GM12878 (cell line): Measurements from ENCODE around the gene HS3ST5.

Experiments
- BMI1 ChIP-seq: fragments of 450-650 bp; IDR thresholded peaks from 2 replicates; pipeline ENCODE4 v1.6.1; 2016; ENCODE audit warnings: mild to moderate bottlenecking, moderate library complexity, borderline replicate concordance
- CBX5 ChIP-seq: sonication (generic); IDR thresholded peaks from 2 replicates; pipeline ENCODE4 v1.6.1; 2016; ENCODE audit warnings: low read depth, moderate library complexity, mild to moderate bottlenecking, inconsistent platforms
- CREM ChIP-seq: IDR thresholded peaks from 2 replicates; pipeline ENCODE4 v1.6.1; 2014; ENCODE audit warnings: antibody characterized with exemption, low read depth
- CTCF ChIP-seq, 3 experiments: IDR thresholded peaks in 2 of 3; conservative IDR thresholded peaks in 1 of 3; 2 replicates each; pipeline ENCODE4 v1.5.1; 2011; ENCODE audit warnings: low read depth in 3 of 3, low read length in 3 of 3, mild to moderate bottlenecking in 3 of 3, control low read depth in 2 of 3, moderate library complexity in 2 of 3, inconsistent platforms in 1 of 3, mixed read lengths in 1 of 3; ENCODE audit not compliant: control insufficient read depth in 2 of 3, insufficient read depth in 1 of 3; ENCODE audit errors: extremely low read depth in 1 of 3
- EED ChIP-seq: sonication (generic); IDR thresholded peaks from 2 replicates; pipeline ENCODE4 v1.6.1; 2016; ENCODE audit warnings: antibody characterized with exemption, low read depth
- IRF3 ChIP-seq: fragments of 450-650 bp; IDR thresholded peaks from 2 replicates; pipeline ENCODE4 v1.6.1; 2014; ENCODE audit warnings: mild to moderate bottlenecking
- MAX ChIP-seq: IDR thresholded peaks from 2 replicates; pipeline ENCODE4 v1.6.1; 2012; ENCODE audit warnings: low read depth, low read length, improper control_type of control experiment
- MYC ChIP-seq: IDR thresholded peaks from 2 replicates; pipeline ENCODE4 v1.6.1; 2011; ENCODE audit warnings: mild to moderate bottlenecking, low read length, moderate library complexity, inconsistent platforms; ENCODE audit not compliant: insufficient read depth, insufficient replicate concordance, insufficient read length, severe bottlenecking
- RAD21 ChIP-seq: IDR thresholded peaks from 2 replicates; pipeline ENCODE4 v1.6.1; 2011; ENCODE audit warnings: mild to moderate bottlenecking, low read depth, low read length, moderate library complexity; ENCODE audit not compliant: insufficient read depth
- RFX5 ChIP-seq: IDR thresholded peaks from 2 replicates; pipeline ENCODE4 v1.6.1; 2011; ENCODE audit warnings: low read depth, low read length, improper control_type of control experiment
- SIN3A ChIP-seq: IDR thresholded peaks from 2 replicates; pipeline ENCODE4 v1.6.1; 2012; ENCODE audit warnings: low read depth, low read length, improper control_type of control experiment
- SIX5 ChIP-seq: IDR thresholded peaks from 2 replicates; pipeline ENCODE4 v1.6.1; 2011; ENCODE audit warnings: mild to moderate bottlenecking, low read depth, low read length, moderate library complexity; ENCODE audit not compliant: severe bottlenecking
- YY1 ChIP-seq: IDR thresholded peaks from 2 replicates; pipeline ENCODE4 v1.6.1; 2011; ENCODE audit warnings: low read depth, mild to moderate bottlenecking, low read length

GRCh38 chr6:114135363-114135971, 207.4 kb downstream of the HS3ST5 start:
- no peak for TF ChIP-seq MYC
- TF ChIP-seq CREM = no peak
- no peak for TF ChIP-seq SIN3A
- no peak for TF ChIP-seq CTCF (IDR thresholded peaks at IDR 0.05 in 2 of 3, conservative IDR thresholded peaks at IDR 0.05 in 1 of 3; ENCODE audit: control insufficient read depth in 2 of 3, extremely low read depth in 1 of 3, insufficient read depth in 1 of 3, low read depth in 3 of 3, low read length in 3 of 3)
- no peak for TF ChIP-seq IRF3
- TF ChIP-seq YY1 = no peak
- TF ChIP-seq MAX = no peak
- TF ChIP-seq RFX5 = no peak
- TF ChIP-seq BMI1 = no peak
- TF ChIP-seq EED = no peak
- TF ChIP-seq SIX5 = no peak
- no peak for TF ChIP-seq CBX5
- TF ChIP-seq RAD21 = no peak
